Esophagus squamous epithelium (tissue), 4 donors: Measurements from ENCODE around the gene TET3.

Experiments
- POLR2A ChIP-seq, 4 donors: fragments of 450-650 bp; IDR thresholded peaks; one replicate each; pipeline ENCODE4 v1.6.1; 2017; ENCODE audit warnings: antibody characterized with exemption in 4 of 4, mild to moderate bottlenecking in 4 of 4, moderate library complexity in 3 of 4
- TF ChIP-seq, protein P1 (sequence below), 6 experiments: fragments of 450-650 bp in 4 of 6; fragments of 200-600 bp in 2 of 6; sonication (generic) in 2 of 6; IDR thresholded peaks; one replicate each; pipeline ENCODE4 v1.5.1; 2016 to 2019; ENCODE audit warnings: antibody characterized with exemption in 6 of 6, mild to moderate bottlenecking in 4 of 6, moderate library complexity in 4 of 6

DNA sequence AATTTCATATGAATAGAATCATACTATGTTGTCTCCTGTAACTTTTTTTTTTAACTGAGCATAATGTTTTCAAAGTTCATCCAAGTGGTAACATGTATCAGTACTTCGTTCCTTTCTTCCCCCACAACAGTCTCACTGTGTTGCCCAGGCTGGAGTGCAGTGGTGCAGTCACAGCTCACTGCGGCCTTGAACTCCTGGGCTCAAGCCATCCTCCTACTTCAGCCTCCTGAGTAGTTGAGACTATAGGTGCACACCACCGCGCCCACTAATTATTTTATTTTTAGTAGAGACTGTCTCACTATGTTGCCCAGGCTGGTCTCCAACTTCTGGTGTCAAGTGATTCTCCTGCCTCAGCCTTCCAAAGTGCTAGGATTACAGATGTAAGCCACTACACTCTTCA is 23.4 kb upstream of the TET3 start:
- TF ChIP-seq, protein P1, sequence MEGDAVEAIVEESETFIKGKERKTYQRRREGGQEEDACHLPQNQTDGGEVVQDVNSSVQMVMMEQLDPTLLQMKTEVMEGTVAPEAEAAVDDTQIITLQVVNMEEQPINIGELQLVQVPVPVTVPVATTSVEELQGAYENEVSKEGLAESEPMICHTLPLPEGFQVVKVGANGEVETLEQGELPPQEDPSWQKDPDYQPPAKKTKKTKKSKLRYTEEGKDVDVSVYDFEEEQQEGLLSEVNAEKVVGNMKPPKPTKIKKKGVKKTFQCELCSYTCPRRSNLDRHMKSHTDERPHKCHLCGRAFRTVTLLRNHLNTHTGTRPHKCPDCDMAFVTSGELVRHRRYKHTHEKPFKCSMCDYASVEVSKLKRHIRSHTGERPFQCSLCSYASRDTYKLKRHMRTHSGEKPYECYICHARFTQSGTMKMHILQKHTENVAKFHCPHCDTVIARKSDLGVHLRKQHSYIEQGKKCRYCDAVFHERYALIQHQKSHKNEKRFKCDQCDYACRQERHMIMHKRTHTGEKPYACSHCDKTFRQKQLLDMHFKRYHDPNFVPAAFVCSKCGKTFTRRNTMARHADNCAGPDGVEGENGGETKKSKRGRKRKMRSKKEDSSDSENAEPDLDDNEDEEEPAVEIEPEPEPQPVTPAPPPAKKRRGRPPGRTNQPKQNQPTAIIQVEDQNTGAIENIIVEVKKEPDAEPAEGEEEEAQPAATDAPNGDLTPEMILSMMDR (IDR thresholded peaks at IDR 0.05) = no peak
- TF ChIP-seq POLR2A (IDR thresholded peaks at IDR 0.05) = no peak
